EH (cell line): ENCODE results near the gene CLMP.

Experiments
- DNase-seq: peaks from one replicate; pipeline ENCODE4 v3.0.0-alpha.2; 2015; ENCODE audit warnings: low read depth

The CLMP gene

GRCh38 chr11:123195188-123196059 is at the start of gene CLMP:
CLMP (minus strand) TSS chr11:123195248; CDS start chr11:123194940, 308 bp downstream.
- peak; percentile 71 for DNase-seq

GRCh38 chr11:123241874-123242543 is 47.0 kb upstream of the CLMP start:
- DNase-seq = no peak

- no peak for DNase-seq
These were observed 46.2 kb upstream of the CLMP start for GRCh38 chr11:123241294-123241693.

- peak; percentile 78 for DNase-seq
These were observed 44.4 kb upstream of the CLMP start for GRCh38 chr11:123239191-123240150.

GRCh38 chr11:123238297-123238696 is 43.2 kb upstream of the CLMP start:
- peak; percentile 22 for DNase-seq

- no peak for DNase-seq
These were observed 41.8 kb upstream of the CLMP start for GRCh38 chr11:123236879-123237278.

- DNase-seq = peak; percentile 65
These were observed 40.7 kb upstream of the CLMP start for GRCh38 chr11:123235656-123236261.

GRCh38 chr11:123235117-123235655 is 40.1 kb upstream of the CLMP start:
- DNase-seq = no peak

GRCh38 chr11:123233975-123234334 is 38.9 kb upstream of the CLMP start:
- no peak for DNase-seq

GRCh38 chr11:123233280-123233974 is 38.4 kb upstream of the CLMP start:
- DNase-seq = peak; percentile 23

- peak; percentile 65 for DNase-seq
These were observed 36.7 kb upstream of the CLMP start for GRCh38 chr11:123231777-123232176.

- peak; percentile 98 for DNase-seq
These were observed 36.2 kb upstream of the CLMP start for GRCh38 chr11:123231256-123231655.

- DNase-seq = no peak
These were observed 35.3 kb upstream of the CLMP start for GRCh38 chr11:123230346-123230745.

GRCh38 chr11:123228496-123229163 is 33.6 kb upstream of the CLMP start:
- DNase-seq = peak; percentile 27

GRCh38 chr11:123227763-123228495 is 32.9 kb upstream of the CLMP start:
- DNase-seq = no peak

- DNase-seq = no peak
These were observed 26.5 kb upstream of the CLMP start for GRCh38 chr11:123221584-123221983.

- peak; percentile 38 for DNase-seq
These were observed 26.1 kb upstream of the CLMP start for GRCh38 chr11:123221096-123221561.

GRCh38 chr11:123219066-123219690 is 24.1 kb upstream of the CLMP start:
- DNase-seq = peak; percentile 52

GRCh38 chr11:123218451-123218850 is 23.4 kb upstream of the CLMP start:
- DNase-seq = peak; percentile 52
